Endodermal cell (in vitro differentiated cells): ENCODE measurements around the gene SEC16A. TPM values are rescaled to one million over a fixed set of nuclear protein-coding genes. Genes with fewer than 3 reads are reported as not detected.
A peak's percentile ranks its signal among the peaks of the same experiment; 100 is the strongest.

ENCODE experiments used
- DNase-seq: peaks from one replicate; pipeline ENCODE4 v3.0.0-alpha.2; 2017
- H3K27ac ChIP-seq: 2 replicates; pipeline ENCODE4 v1.5.1; 2013; ENCODE audit warnings: mild to moderate bottlenecking, low read depth, low read length, moderate library complexity
- H3K27me3 ChIP-seq: 2 replicates; pipeline ENCODE4 v1.6.1; 2013; ENCODE audit warnings: mild to moderate bottlenecking, low read length, moderate library complexity; ENCODE audit not compliant: insufficient read depth, control insufficient read depth, poor library complexity, severe bottlenecking
- H3K36me3 ChIP-seq: 2 replicates; pipeline ENCODE4 v1.7.0; 2013; ENCODE audit warnings: mild to moderate bottlenecking, low read length, moderate library complexity; ENCODE audit not compliant: control insufficient read depth, insufficient read depth
- H3K4me1 ChIP-seq: one replicate; pipeline ENCODE4 v1.7.0; 2013; ENCODE audit warnings: low read length; ENCODE audit not compliant: control insufficient read depth, insufficient read depth
- H3K4me3 ChIP-seq: 2 replicates; pipeline ENCODE4 v1.5.1; 2013; ENCODE audit warnings: mild to moderate bottlenecking, low read length, moderate library complexity
- H3K9ac ChIP-seq: 2 replicates; pipeline ENCODE4 v1.6.1; 2013; ENCODE audit warnings: mild to moderate bottlenecking, low read length, moderate library complexity; ENCODE audit not compliant: poor library complexity, severe bottlenecking; ENCODE audit errors: extremely low read depth
- H3K9me3 ChIP-seq: 2 replicates; pipeline ENCODE4 v1.6.1; 2013; ENCODE audit warnings: mild to moderate bottlenecking, low read length, moderate library complexity; ENCODE audit not compliant: control insufficient read depth
- H3K27ac Mint-ChIP-seq: 2 replicates; pipeline ENCODE4 v1.8.0; 2020; ENCODE audit warnings: mixed read lengths
- H3K27me3 Mint-ChIP-seq: 2 replicates; pipeline ENCODE4 v1.8.0; 2021; ENCODE audit warnings: mild to moderate bottlenecking, mixed read lengths; ENCODE audit not compliant: insufficient read depth
- H3K36me3 Mint-ChIP-seq: 2 replicates; pipeline ENCODE4 v1.8.0; 2020; ENCODE audit warnings: low read depth, mixed read lengths
- H3K4me1 Mint-ChIP-seq: 2 replicates; pipeline ENCODE4 v1.8.0; 2020; ENCODE audit warnings: mixed read lengths
- H3K4me3 Mint-ChIP-seq: 2 replicates; pipeline ENCODE4 v1.8.0; 2020; ENCODE audit warnings: mild to moderate bottlenecking, moderate library complexity, mixed read lengths
- H3K9me3 Mint-ChIP-seq: 2 replicates; pipeline ENCODE4 v1.8.0; 2020; ENCODE audit warnings: mild to moderate bottlenecking, mixed read lengths
- CTCF ChIP-seq: fragments of 200-600 bp; sonication (generic); conservative IDR thresholded peaks from 2 replicates; pipeline ENCODE4 v1.5.0; 2021; ENCODE audit warnings: antibody characterized with exemption, mild to moderate bottlenecking
- WGBS, 2 experiments: methylation state at CpG; one replicate each; pipeline versions ENCODE4 v1.1.5 to v1.1.7; 2013; ENCODE audit warnings: missing lambda C conversion rate in 2 of 2, mixed read lengths in 1 of 2; ENCODE audit not compliant: insufficient coverage in 1 of 2, insufficient read length in 1 of 2; 5-methylcytosine and 5-hydroxymethylcytosine counted together
- total RNA-seq, 2 donors: library from RNA; stranded (reverse); fragmentation: NEBNext Ultra II Directional in 1 of 2; extraction: Animal tissue kit (Norgen Biotek cat#: 25700) in 1 of 2; gene quantifications; 2 replicates in 1 of 2; 3 replicates in 1 of 2; pipeline ENCODE4 v1.2.1, GENCODE V29; 2021

SEC16A gene
- total RNA-seq, 2 donors from 2014 or later: 54.6 to 60.7 TPM

GRCh38 chr9:136517012-136517743, 34.3 kb upstream of the SEC16A start:
- 92 to 95% methylated on average over 24 to 37 of the region's 37 CpGs for WGBS, 2 experiments
- peaks cover 4% of the 10 kb centered on the region for H3K36me3 Mint-ChIP-seq
- H3K9me3 Mint-ChIP-seq: no peaks in the 10 kb centered on the region
- H3K9me3 ChIP-seq: no peaks in the 10 kb centered on the region
- no peaks in the 10 kb centered on the region for H3K27me3 Mint-ChIP-seq
- peak overlapping the region; percentile 71 for H3K27ac ChIP-seq
- no peaks in the 10 kb centered on the region for H3K4me1 ChIP-seq
- H3K4me3 Mint-ChIP-seq: no peak overlapping the region
- no peak for DNase-seq
- H3K9ac ChIP-seq: no peak overlapping the region
- no peak overlapping the region for H3K4me3 ChIP-seq
- H3K36me3 ChIP-seq: peaks cover 4% of the 10 kb centered on the region
- H3K27me3 ChIP-seq: no peaks in the 10 kb centered on the region
- TF ChIP-seq CTCF: no peak
- no peak overlapping the region for H3K27ac Mint-ChIP-seq
- no peaks in the 10 kb centered on the region for H3K4me1 Mint-ChIP-seq

GRCh38 chr9:136516191-136516654, 33.4 kb upstream of the SEC16A start:
- H3K9me3 ChIP-seq: no peaks in the 10 kb centered on the region
- no peaks in the 10 kb centered on the region for H3K4me1 ChIP-seq
- Mint-ChIP-seq H3K36me3 (peaks cover 3% of the 10 kb centered on the region), H3K27me3 (no peaks in the 10 kb centered on the region), H3K27ac (no peak overlapping the region), H3K9me3 (no peaks in the 10 kb centered on the region), H3K4me3 (no peak overlapping the region), H3K4me1 (no peaks in the 10 kb centered on the region)
- no peak overlapping the region for H3K4me3 ChIP-seq
- H3K27ac ChIP-seq: peak overlapping the region; percentile 71
- no peaks in the 10 kb centered on the region for H3K27me3 ChIP-seq
- 86 to 90% methylated on average over 7 to 19 of the region's 19 CpGs for WGBS, 2 experiments
- no peak for TF ChIP-seq CTCF
- H3K36me3 ChIP-seq: peaks cover 4% of the 10 kb centered on the region
- no peak for DNase-seq
- no peak overlapping the region for H3K9ac ChIP-seq

- DNase-seq: no peak
- Mint-ChIP-seq H3K4me1 (no peaks in the 10 kb centered on the region), H3K9me3 (no peaks in the 10 kb centered on the region), H3K27me3 (no peaks in the 10 kb centered on the region), H3K4me3 (no peak overlapping the region), H3K27ac (no peak overlapping the region), H3K36me3 (peaks cover 5% of the 10 kb centered on the region)
- TF ChIP-seq CTCF: no peak
- no peaks in the 10 kb centered on the region for H3K27me3 ChIP-seq
- peaks cover 4% of the 10 kb centered on the region for H3K36me3 ChIP-seq
- no peak overlapping the region for H3K9ac ChIP-seq
- WGBS, 2 experiments: 95% methylated on average over 8 to 28 of the region's 28 CpGs
- no peaks in the 10 kb centered on the region for H3K4me1 ChIP-seq
- H3K9me3 ChIP-seq: no peaks in the 10 kb centered on the region
- peak overlapping the region; percentile 71 for H3K27ac ChIP-seq
- H3K4me3 ChIP-seq: no peak overlapping the region
These were observed 32.4 kb upstream of the SEC16A start for GRCh38 chr9:136515276-136515675.
